GM12878 (cell line): Measurements from ENCODE around the gene ZC3H7B.
"Not testable (repeated sequence)": the region's sequence is repeated elsewhere in the genome, so short reads cannot be mapped to it uniquely, and the experiment has no call there.

ENCODE experiments used
- CEBPB ChIP-seq, 2 experiments: fragments of 150-350 bp in 1 of 2; IDR thresholded peaks; 2 replicates each; pipeline ENCODE4 v1.6.1; 2012 to 2014; ENCODE audit warnings: low read depth in 2 of 2, low read length in 2 of 2, borderline replicate concordance in 1 of 2, inconsistent platforms in 1 of 2
- EGR1 ChIP-seq, 2 experiments: IDR thresholded peaks; 1 replicate in 1 of 2; 2 replicates in 1 of 2; pipeline ENCODE4 v1.6.1; 2011 to 2012; ENCODE audit warnings: low read depth in 2 of 2, low read length in 2 of 2, borderline replicate concordance in 1 of 2, mild to moderate bottlenecking in 1 of 2, moderate library complexity in 1 of 2
- EZH2 ChIP-seq: IDR thresholded peaks from 2 replicates; pipeline ENCODE4 v1.6.1; 2012; ENCODE audit warnings: low read depth, mild to moderate bottlenecking, control low read depth, inconsistent platforms, low read length, borderline replicate concordance; ENCODE audit not compliant: control insufficient read depth
- FOXM1 ChIP-seq: IDR thresholded peaks from 2 replicates; pipeline ENCODE4 v1.6.1; 2012; ENCODE audit warnings: low read depth, mild to moderate bottlenecking, inconsistent platforms, low read length, moderate library complexity
- JUNB ChIP-seq: IDR thresholded peaks from 2 replicates; pipeline ENCODE4 v1.6.1; 2016; ENCODE audit warnings: antibody characterized with exemption, mild to moderate bottlenecking
- JUND ChIP-seq: IDR thresholded peaks from 2 replicates; pipeline ENCODE4 v1.6.1; 2012; ENCODE audit warnings: low read depth, mild to moderate bottlenecking, low read length, improper control_type of control experiment, moderate library complexity
- LARP7 ChIP-seq: fragments of 450-650 bp; IDR thresholded peaks from 2 replicates; pipeline ENCODE4 v1.6.1; 2017; ENCODE audit warnings: mild to moderate bottlenecking
- POLR2A ChIP-seq: IDR thresholded peaks from 2 replicates; pipeline ENCODE4 v1.6.1; 2011; ENCODE audit warnings: low read depth, mild to moderate bottlenecking, low read length
- PRDM15 ChIP-seq: fragments of 450-650 bp; formaldehyde crosslinking; IDR thresholded peaks from 2 replicates; pipeline ENCODE4 v1.4.0; 2020; ENCODE audit warnings: mild to moderate bottlenecking, moderate library complexity
- SP1 ChIP-seq: IDR thresholded peaks from one replicate; pipeline ENCODE4 v1.6.1; 2011; ENCODE audit warnings: low read depth, low read length
- ZNF24 ChIP-seq: fragments of 450-650 bp; IDR thresholded peaks from 2 replicates; pipeline ENCODE4 v1.6.1; 2017; ENCODE audit warnings: antibody characterized with exemption, mild to moderate bottlenecking
- TF ChIP-seq, protein P1 (sequence below), 3 experiments: IDR thresholded peaks in 2 of 3; conservative IDR thresholded peaks in 1 of 3; 2 replicates each; pipeline ENCODE4 v1.5.1; 2011; ENCODE audit warnings: low read depth in 3 of 3, low read length in 3 of 3, mild to moderate bottlenecking in 3 of 3, control low read depth in 2 of 3, moderate library complexity in 2 of 3, inconsistent platforms in 1 of 3, mixed read lengths in 1 of 3; ENCODE audit not compliant: control insufficient read depth in 2 of 3, insufficient read depth in 1 of 3; ENCODE audit errors: extremely low read depth in 1 of 3
- TF ChIP-seq, protein P2 (sequence below): IDR thresholded peaks from 2 replicates; pipeline ENCODE4 v1.6.1; 2012; ENCODE audit warnings: mild to moderate bottlenecking, low read depth, low read length

DNA sequence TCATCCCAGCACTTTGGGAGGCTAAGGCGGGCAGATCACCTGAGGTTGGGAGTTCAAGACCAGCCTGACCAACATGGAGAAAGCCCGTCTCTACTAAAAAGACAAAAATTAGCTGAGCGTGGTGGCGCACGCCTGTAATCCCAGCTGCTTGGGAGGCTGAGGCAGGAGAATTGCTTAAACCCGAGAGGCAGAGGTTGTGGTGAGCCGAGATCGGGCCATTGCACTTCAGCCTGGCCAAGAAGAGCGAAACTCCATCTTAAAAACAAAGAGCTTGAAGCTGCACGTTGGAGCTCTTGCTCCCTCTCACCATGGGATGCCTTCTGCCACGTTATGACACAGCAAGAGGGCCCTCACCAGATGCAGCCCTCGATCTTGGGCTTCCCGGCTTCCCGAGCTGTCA is 101.5 kb downstream of the ZC3H7B start:
- TF ChIP-seq, protein P1, sequence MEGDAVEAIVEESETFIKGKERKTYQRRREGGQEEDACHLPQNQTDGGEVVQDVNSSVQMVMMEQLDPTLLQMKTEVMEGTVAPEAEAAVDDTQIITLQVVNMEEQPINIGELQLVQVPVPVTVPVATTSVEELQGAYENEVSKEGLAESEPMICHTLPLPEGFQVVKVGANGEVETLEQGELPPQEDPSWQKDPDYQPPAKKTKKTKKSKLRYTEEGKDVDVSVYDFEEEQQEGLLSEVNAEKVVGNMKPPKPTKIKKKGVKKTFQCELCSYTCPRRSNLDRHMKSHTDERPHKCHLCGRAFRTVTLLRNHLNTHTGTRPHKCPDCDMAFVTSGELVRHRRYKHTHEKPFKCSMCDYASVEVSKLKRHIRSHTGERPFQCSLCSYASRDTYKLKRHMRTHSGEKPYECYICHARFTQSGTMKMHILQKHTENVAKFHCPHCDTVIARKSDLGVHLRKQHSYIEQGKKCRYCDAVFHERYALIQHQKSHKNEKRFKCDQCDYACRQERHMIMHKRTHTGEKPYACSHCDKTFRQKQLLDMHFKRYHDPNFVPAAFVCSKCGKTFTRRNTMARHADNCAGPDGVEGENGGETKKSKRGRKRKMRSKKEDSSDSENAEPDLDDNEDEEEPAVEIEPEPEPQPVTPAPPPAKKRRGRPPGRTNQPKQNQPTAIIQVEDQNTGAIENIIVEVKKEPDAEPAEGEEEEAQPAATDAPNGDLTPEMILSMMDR (IDR thresholded peaks at IDR 0.05 in 2 of 3, conservative IDR thresholded peaks at IDR 0.05 in 1 of 3; ENCODE audit: control insufficient read depth in 2 of 3, extremely low read depth in 1 of 3, insufficient read depth in 1 of 3, low read depth in 3 of 3, low read length in 3 of 3), result not testable (repeated sequence)
- TF ChIP-seq CEBPB (IDR thresholded peaks at IDR 0.05; ENCODE audit: borderline replicate concordance in 1 of 2, low read depth in 2 of 2, low read length in 2 of 2); JUND; POLR2A; JUNB; ZNF24; EZH2; EGR1 (IDR thresholded peaks at IDR 0.05; ENCODE audit: borderline replicate concordance in 1 of 2, low read depth in 2 of 2, low read length in 2 of 2); LARP7; FOXM1; SP1; PRDM15: not testable (repeated sequence)
- TF ChIP-seq, protein P2, sequence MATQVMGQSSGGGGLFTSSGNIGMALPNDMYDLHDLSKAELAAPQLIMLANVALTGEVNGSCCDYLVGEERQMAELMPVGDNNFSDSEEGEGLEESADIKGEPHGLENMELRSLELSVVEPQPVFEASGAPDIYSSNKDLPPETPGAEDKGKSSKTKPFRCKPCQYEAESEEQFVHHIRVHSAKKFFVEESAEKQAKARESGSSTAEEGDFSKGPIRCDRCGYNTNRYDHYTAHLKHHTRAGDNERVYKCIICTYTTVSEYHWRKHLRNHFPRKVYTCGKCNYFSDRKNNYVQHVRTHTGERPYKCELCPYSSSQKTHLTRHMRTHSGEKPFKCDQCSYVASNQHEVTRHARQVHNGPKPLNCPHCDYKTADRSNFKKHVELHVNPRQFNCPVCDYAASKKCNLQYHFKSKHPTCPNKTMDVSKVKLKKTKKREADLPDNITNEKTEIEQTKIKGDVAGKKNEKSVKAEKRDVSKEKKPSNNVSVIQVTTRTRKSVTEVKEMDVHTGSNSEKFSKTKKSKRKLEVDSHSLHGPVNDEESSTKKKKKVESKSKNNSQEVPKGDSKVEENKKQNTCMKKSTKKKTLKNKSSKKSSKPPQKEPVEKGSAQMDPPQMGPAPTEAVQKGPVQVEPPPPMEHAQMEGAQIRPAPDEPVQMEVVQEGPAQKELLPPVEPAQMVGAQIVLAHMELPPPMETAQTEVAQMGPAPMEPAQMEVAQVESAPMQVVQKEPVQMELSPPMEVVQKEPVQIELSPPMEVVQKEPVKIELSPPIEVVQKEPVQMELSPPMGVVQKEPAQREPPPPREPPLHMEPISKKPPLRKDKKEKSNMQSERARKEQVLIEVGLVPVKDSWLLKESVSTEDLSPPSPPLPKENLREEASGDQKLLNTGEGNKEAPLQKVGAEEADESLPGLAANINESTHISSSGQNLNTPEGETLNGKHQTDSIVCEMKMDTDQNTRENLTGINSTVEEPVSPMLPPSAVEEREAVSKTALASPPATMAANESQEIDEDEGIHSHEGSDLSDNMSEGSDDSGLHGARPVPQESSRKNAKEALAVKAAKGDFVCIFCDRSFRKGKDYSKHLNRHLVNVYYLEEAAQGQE, result not testable (repeated sequence)
